CD4-positive, alpha-beta T cell treated with Interleukin-2 at 100 ng/mL for 4 hours (primary cell): ENCODE data around the gene LINGO4.

Source experiments
- DNase-seq: peaks from one replicate; pipeline ENCODE4 v3.0.0-alpha.2; 2020; ENCODE audit warnings: low spot score

The LINGO4 gene

GRCh38 chr1:151834239-151834638 is 29.0 kb upstream of the LINGO4 start:
- DNase-seq = no peak

DNA sequence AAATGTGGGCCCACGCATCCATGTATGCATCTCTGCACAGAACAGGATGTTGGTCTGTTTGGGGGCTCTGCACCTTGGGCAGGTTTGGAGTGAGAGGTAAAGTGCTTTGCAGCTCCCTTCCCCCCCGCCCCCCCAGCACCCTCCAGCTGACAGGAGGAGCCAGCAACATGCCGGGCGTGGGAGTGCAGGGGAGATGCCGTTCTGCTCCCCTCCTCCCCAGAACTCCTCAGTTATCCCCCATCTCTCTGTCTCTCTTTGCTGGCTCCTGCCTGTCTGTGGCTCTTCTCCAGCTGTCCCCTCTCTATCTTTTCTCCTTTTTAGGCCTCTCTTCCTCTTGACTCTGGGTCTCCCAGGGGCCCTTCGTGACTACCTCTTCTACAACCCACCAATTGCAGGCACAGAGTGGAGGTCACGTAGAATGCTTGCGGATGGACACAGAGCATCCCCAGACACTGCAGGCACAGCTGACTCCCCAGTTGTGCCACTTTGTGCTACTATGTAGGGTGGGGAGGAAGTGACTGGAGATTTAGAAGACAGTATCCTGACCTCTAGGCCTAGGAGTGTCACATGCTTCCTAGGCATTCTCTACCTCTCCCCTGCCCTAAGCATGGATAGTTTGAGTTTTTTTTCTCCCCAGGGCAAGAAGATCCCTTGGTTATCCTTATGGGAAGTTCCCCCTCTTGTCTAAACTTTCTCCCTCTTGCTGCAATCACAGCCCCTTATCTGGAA is 28.1 kb upstream of the LINGO4 start:
- DNase-seq = no peak

GRCh38 chr1:151832318-151832980 is 27.2 kb upstream of the LINGO4 start:
- no peak for DNase-seq

DNA sequence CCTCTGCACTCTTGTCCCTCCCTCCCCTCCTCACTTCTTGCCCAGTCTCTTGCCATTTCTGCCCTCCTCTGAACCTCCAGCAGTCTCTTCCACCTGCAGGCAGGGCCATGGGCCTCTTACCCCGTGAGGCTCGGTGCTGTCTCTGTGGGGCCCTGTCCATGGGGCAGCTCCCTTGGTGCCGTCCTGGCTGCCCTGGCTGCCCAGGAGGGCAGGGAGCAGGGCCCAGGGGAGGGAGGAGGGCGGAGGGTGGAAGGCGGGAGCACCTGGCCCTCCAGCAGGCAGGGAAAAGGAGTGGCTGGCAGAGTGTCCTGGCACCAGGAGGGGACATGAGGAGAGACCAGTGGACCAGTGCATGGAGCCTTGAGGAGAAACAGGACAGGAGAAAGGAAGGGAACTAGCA is 26.4 kb upstream of the LINGO4 start, which contains the start of gene RORC:
Gene RORC (minus strand): TSS at position 198 of the 400 bp plus-strand sequence. CDS start 38 bp downstream, at position 160.
- DNase-seq = no peak

DNA sequence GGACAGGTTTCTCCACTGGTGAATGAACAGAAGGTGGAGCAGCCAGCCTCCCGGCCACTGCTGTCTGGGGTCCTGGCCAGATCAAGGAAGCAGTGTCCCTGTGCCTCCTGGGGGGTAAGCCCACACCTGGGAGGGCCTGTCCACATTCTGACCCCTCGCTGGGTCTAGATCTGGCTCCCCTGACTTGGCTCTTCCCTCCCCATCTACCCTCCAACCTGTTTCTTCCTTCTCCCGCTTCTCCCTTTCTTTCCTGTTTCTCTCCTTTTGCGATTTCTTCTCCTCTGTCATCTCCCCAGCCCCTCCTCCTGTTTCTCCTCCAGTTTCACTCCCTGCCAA is 26.0 kb upstream of the LINGO4 start:
- DNase-seq = no peak

DNA sequence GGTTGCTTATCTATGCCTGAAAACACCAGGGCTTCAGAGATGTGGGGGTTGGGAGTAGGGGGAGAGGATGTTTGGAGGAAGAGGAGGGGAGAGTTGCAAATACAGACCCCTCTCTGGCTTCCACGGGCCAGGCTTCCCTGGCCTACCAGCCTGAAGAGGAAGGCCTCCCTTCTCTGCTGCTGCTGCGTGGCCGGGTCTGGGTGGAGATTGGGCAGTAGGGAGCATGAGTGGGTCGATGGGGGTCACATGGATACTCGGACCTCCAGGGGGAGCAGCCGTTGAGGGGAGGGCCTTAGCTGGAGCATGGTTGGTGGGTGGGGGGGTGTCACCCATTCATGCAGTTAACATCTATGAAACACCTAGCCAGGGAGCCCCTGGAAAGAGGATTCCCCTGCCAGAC is 24.8 kb upstream of the LINGO4 start:
- no peak for DNase-seq

GRCh38 chr1:151829352-151830046 is 24.3 kb upstream of the LINGO4 start:
- DNase-seq = no peak

DNA sequence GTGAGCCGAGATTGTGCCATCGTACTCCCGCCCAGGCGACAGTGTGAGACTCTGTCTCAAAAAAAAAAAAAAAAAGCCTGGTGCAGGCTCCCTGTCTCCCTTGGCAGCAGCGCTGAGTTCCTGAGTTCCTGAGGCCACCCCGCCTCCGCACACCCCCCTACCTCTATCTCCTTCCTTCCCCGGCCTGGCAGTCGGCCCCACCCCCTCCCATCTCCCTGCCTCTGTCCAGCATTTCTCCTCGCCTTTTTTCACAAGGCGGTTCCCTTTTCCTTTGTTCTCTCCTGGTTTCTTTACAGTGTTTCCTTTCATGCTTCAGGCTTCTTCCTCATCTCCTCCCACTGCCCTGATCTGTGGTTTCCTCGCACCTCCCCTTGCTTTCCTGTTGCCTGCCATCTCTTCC is 23.7 kb upstream of the LINGO4 start:
- DNase-seq = no peak

GRCh38 chr1:151827853-151828252 is 22.6 kb upstream of the LINGO4 start:
- DNase-seq = no peak

- DNase-seq = no peak
These were observed 20.8 kb upstream of the LINGO4 start for GRCh38 chr1:151825751-151826660.

- no peak for DNase-seq
These were observed 20.0 kb upstream of the LINGO4 start for GRCh38 chr1:151825204-151825603.

DNA sequence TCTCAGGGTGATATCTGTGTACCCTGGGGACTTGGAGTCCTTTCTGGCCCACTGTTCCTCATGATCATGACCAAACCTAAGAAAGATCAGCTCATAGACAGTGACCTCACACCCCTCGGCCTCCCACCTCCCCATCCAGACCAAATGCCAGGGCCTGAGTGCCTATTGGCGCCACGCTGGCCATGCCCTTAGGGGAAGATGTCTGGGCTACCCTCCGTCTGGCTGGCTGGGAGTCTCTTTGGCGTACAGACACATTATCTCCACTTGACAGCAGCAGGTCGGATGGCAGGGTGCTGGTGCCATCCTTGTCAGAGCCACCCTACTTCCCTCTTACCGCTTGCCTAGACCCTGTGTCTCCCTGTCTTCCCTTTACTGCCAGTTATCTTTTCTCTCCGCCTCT is 18.0 kb upstream of the LINGO4 start:
- DNase-seq = no peak

DNA sequence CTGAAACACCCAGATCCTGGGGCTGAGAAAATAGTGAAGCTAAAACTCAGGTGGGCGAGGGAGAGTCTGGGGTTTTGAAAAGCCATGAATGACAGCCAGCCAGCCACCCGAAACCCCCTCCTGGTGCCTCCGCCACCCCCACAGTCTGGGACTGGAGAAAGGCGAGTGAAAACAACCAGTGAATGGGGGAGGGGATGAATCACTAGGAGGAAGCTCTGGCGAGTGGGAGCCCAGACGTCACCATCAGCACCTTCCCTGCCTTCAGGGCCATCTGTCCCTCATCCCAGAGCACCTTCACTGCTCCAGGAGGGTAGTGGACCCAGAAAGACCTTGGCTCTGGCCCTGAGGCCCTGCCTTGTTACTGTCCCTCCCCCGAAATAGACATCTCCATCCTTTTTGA is 17.2 kb upstream of the LINGO4 start:
- no peak for DNase-seq

DNA sequence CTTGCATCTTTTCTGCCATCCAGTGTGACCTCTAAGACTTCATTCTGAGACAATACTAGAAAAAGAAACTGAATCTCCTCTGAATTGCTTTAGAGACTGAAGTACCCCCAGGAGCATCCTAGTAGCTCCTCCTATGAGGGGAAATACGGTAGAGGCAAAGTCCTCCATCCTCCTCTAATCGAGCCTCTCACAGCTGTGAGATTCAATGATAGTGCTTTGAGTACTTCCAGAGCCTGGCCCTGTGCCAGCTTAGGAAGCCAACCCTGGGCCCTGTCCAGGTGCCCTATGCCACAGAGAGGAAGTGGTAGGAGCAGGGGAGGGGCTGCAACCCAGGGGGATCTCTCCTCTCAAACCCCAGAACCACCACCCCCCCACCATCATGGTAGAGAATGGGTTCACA is 15.7 kb upstream of the LINGO4 start:
- DNase-seq = no peak

DNA sequence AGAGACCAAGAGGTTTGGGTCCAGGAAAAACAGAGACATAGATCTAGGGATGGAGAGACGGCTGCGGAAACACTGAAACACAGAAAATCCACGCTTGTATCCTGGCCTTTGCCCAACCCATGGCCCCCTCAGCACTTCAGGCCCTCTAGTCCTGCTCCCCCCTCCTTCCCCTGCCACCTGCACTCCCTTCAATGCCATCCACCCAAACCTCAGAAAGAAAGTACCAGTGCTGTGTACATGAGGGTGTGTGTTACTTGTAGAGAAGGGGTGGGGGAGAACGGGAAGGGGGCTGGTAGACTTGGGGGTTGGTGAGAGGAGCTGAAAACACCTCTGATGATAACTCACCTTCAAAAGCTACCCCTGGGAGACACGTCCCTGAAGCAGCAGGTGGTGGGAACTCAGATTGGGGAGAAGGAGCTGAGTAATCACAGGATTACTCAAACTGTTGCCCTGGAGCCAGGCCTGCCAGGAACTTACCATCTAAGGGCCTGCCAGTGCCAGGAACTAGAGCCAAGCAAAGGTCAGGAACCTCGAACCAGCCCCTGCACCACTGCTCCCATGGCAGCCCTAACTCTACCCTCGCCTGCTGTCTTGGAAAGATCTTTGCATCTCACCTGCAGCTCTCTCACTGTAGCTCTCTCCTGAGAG is 14.9 kb upstream of the LINGO4 start:
- DNase-seq = no peak

DNA sequence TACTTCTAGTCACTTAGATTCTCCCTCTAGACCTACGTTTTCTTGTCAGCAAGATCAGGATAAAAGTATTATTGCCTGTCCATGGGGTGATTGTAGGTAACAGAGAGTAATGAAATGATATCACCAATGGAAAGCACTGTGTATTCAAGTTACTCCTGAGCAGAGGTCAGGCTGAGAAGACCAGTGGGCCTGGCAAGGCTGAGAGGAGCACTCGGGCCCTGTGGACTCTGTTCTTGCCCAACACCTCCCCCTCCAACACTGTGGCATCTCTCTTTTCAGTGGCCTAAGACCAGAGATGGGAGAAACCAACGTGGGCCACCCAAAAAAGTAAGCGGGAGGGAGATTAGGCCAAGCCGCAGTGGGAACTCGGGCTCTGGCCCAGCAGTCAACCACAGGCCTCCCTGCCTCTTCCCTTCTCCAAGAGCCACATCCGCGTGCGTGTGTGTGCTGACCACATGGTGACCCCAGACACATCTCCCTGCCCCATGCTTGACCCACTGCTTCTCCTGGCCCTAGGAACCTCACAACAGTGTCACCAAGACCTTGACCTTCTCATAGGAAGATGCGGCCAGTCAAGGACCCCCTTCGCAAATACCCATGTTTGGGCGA is 14.1 kb upstream of the LINGO4 start:
- no peak for DNase-seq

- DNase-seq = no peak
These were observed 12.1 kb upstream of the LINGO4 start for GRCh38 chr1:151817353-151817730.

DNA sequence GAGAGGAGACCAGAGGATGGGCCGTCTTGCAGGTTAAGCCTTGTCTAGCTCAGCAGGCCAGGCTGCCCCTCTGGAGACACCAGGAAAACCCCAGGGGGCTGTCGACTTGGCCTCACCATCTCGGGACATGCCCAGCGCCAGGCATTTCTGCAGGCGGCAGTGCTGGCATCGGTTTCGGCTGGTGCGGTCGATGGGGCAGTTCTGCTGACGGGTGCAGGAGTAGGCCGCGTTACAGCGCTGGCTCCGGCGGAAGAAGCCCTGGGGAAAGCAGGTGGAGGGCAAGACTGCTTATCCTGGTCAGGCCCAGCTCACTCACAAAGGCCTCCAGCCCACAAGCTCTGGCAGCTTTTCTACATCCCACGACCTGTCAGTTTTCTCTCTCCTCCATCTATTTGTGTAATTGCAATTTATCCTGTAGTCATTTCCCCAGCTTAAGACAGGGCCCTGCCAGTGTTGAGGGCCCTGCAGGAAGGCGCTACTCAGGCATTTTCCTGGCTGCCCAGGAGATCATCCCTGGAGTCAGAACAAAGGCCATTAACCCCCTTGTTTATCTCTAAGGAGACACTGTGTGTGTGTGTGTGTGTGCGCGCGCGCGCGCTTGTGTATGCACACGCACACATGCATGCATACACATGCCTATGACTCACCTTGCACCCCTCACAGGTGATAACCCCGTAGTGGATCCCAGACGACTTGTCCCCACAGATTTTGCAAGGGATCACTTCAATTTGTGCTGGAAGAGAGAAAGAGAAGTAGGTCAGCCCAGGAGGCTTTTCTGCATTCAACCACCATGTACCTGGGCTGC is 11.5 kb upstream of the LINGO4 start:
- DNase-seq = no peak

GRCh38 chr1:151815716-151816327 is 10.6 kb upstream of the LINGO4 start:
- DNase-seq = peak; percentile 44

DNA sequence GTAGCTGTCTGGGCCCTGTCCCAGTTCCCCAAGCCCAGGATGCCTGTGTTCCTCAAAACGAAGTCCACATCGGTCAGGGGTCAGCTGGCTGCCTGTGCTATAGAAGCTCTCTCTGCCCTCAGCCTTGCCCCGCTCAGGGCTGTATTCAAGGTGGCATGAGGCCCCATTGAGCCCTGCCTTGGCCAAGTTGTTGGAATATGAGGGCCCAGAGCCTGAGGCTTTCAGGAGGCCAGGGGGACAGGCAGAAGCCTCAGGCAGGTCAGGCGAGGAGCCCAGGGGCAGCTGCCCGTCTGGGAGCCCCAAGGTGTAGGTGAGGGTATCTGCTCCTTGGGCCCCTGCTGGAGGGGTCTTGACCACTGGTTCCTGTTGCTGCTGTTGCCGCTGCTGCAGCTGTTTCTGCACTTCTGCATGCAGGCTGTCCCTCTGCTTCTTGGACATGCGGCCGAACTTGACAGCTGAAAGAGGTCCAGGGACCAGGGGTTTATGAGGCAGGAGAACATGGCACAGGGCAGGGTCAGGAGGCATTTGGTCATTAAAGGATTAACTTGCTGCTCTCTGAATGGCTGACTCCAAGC is 9.8 kb upstream of the LINGO4 start:
- DNase-seq = no peak
